GM18858 (cell line): ENCODE data around the gene MKI67.
"Not testable (repeated sequence)": the region's sequence is repeated elsewhere in the genome, so short reads cannot be mapped to it uniquely, and the experiment has no call there.

Experiments
- ATAC-seq: cut with Tn5 transposase; IDR thresholded peaks from one replicate; pipeline ENCODE4 v1.9.1; 2021; ENCODE audit not compliant: unreplicated experiment

MKI67 gene

GRCh38 chr10:128125944-128126764 lies at the start of gene MKI67:
MKI67 (minus strand) TSS chr10:128126423; CDS start chr10:128125667, 756 bp downstream.
- ATAC-seq, result peak; percentile 75

- no peak for ATAC-seq
These were observed 48.6 kb upstream of the MKI67 start for GRCh38 chr10:128174581-128175559.

GRCh38 chr10:128173386-128173785 lies 47.2 kb upstream of the MKI67 start:
- ATAC-seq, result no peak

- no peak for ATAC-seq
These were observed 46.5 kb upstream of the MKI67 start for GRCh38 chr10:128172756-128173155.

DNA sequence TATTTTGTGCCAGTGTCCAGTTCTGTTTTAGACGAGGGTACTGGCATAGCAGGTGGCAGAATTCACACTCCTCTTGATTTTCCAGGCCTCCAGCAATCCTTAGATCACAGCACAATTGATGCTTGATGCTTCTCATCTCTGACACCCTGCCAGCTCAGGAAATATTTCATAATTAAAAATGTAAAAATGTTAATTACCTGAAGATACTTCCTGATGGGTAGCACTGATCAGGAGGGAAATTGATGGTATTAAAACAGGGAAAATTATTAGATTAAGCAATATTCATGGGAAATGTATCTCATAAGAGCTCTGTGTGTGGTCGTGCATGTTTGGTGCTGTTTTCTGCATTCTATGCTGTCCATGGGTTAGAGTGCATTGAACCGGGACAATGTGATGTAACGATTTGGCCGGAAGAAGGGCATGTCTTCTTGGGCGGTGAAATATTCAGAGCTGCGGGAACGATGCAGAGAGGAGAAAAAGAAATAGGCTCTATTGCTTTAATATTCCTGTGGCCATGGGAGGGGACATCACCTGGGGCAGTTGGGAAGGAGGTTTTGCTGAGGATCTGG lies 43.7 kb upstream of the MKI67 start:
- ATAC-seq, result no peak

- ATAC-seq, result no peak
These were observed 41.8 kb upstream of the MKI67 start for GRCh38 chr10:128167926-128168520.

DNA sequence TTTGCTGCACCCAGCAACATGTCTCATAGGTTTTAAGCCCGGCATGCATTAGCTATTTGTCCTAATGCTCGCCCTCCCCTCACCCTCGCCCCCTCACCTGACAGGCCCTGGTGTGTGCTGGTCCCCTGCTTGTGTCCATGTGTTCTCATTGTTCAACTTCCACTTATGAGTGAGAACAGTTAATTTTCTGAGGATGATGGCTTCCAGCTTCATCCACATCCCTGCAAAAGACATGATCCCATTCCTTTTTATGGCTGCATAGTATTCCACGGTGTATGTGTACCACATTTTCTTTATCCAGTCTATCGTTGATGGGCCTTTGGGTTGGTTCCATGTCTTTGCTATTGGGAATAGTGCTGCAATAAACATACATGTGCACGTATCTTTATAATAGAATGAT lies 40.9 kb upstream of the MKI67 start:
- ATAC-seq, result not testable (repeated sequence)

DNA sequence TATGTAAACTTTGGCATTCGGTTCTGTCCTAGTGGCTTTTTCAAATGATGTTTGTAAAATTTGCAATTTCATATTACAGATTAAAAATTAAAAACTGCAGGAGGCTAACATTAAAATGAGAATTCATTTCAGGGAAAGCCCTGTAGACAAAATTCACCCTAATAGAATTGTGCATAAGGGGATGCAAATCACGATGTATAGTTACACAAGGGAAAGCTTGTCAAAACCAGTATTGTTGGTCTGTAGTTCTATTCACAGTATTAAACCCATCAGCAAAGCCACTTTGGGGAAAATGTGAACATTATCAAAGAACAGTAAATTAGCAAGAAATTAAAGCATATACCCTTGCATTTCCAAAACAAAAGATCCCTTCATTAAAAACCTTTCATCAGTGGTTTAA lies 39.9 kb upstream of the MKI67 start:
- no peak for ATAC-seq

GRCh38 chr10:128165536-128165935 lies 39.3 kb upstream of the MKI67 start:
- no peak for ATAC-seq

- no peak for ATAC-seq
These were observed 37.5 kb upstream of the MKI67 start for GRCh38 chr10:128163701-128164100.

- no peak for ATAC-seq
These were observed 34.8 kb upstream of the MKI67 start for GRCh38 chr10:128161031-128161430.

DNA sequence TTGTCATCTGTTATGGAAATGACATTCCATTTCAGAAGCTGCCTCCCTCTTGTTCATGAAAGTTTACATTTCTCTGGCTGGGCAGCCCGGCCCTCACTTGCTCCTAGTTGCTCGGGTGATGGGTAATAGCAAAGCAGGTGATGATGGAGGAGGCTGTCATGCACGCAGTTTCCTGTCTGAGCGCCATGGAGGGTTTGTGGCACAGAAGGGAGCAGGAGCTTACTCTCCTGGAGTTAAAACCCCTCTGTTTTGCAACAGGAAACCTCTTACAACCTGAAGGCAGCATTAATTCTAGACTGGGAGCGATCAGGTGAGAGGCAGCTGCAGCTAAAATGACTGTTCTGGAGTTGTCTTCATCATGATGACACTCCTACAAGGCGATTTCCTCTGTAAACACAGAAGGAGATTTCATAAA lies 34.1 kb upstream of the MKI67 start:
- no peak for ATAC-seq

GRCh38 chr10:128158021-128158795 lies 32.0 kb upstream of the MKI67 start:
- ATAC-seq, result no peak

GRCh38 chr10:128156999-128157755 lies 31.0 kb upstream of the MKI67 start:
- ATAC-seq, result no peak

DNA sequence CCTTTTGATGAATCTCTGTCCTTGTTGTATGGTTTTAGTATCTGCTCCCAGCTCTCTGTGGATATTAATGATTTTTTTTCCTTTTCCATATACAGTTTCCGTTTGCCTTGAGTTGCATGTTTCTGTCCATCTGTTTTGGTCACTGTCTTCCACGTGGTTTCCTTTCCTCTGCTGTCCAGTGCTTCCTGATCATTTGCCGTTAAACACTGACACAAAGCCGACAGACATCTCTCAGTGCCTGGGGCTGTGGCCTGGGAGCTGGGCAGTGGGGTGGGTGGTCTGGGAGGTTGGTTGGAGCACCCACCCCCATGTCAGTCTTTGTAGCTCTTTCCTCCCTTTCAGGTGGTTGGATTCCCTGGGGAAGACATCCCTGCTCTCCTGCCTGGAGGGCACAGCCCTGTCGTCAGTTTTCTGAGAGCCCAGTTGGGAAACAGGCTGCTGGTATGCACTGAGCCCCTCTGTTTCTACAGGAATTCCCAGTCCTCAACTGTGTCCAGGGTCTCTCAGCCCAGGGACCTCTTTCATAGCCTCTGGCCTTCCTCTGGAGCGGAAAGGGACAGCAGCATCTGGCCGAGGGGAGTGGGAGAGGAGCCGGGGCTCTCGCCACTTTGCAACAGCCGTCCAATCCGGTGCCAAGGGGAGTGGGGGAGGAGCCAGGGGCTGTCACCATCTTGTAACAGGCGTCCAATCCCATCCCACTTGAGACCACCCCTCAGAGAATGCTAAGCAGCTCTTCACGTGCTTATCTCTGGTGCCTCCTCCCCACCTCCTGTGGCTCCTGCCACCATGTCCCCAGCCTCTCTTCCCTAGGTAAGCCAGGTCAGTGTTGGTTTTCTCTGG lies 26.7 kb upstream of the MKI67 start:
- no peak for ATAC-seq

DNA sequence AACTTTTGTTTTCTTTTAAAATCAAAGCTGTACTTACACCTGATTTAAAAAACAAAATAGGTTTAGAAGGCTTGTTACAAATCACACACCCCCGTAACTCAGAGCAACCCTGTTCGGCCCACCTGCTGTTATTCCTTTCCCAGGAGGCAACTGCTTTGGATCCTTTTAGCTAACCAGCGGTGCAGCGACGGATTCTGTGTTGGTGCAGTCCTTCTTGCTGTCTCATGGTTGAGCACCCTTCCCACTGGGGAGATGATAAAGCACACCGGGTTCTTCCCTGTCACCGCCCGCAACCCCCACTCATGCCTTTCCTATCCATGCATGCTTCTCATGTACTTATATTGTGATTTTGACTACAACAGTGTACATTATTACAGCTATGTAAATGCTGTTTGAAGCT lies 24.8 kb upstream of the MKI67 start:
- no peak for ATAC-seq

DNA sequence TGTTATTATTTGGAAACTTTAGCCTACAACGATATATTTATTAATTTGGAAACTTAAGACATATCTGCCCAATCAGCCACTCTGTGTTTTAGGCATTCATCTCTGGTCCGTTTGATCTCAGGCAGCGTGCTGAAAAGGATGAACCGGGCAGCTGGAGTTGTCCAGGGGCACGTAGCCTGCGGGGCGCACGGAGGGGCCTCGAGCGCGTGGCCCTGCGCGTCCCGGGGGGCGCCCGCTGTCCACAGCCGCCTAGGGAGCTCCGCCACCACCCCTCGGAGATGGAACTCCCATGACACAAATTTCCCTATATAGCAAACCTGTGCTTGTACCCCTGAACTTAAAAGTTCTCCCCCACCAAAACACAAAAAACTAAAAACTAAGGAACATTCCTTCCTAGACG lies 24.3 kb upstream of the MKI67 start:
- no peak for ATAC-seq

DNA sequence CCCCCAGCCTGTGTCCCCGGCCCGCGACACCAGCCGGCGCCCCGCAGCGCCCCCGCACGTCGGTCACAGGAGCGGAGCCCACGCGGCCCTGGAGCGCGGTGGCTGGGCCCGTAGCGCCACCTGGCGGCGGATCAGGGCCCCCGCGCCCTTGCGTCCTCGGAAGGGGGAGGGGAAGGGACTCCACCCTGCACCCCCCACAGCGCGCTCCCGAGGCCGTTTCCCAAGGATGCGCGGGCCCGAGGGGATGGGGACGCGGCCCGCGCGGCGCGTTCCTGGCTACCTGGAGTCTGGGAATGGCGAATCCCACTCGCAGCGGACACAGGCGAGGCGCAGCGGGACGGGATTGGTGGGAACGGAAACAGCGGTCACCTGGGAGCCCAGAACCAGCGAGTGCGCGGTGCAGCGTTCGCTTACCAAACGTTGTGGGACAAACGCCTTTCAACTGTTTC lies 23.8 kb upstream of the MKI67 start:
- ATAC-seq, result peak; percentile 71
